Spleen (tissue), 7 donors: Measurements from ENCODE around the gene FBN2.

Experiments used
- POLR2A ChIP-seq, 3 donors: fragments of 450-650 bp; IDR thresholded peaks; one replicate each; pipeline ENCODE4 v1.5.1; 2017; ENCODE audit warnings: antibody characterized with exemption in 3 of 3, mild to moderate bottlenecking in 1 of 3
- TF ChIP-seq, protein P1 (sequence below), 11 experiments: fragments of 200-600 bp in 7 of 11; fragments of 450-650 bp in 4 of 11; sonication (generic) in 4 of 11; IDR thresholded peaks in 8 of 11; conservative IDR thresholded peaks in 3 of 11; 1 replicate in 7 of 11; 2 replicates in 4 of 11; pipeline versions ENCODE4 v1.4.0 to v1.8.0; 2016 to 2021; ENCODE audit warnings: antibody characterized with exemption in 11 of 11, inconsistent platforms in 4 of 11, mild to moderate bottlenecking in 1 of 11
- donor health status: DM: no; HTN: no; CAD: no; lungs with moderate emphysema.
- donor health status: DM: no; HTN: no; CAD: no.
- donor health status: DM: no; HTN: no; CAD: no.

DNA sequence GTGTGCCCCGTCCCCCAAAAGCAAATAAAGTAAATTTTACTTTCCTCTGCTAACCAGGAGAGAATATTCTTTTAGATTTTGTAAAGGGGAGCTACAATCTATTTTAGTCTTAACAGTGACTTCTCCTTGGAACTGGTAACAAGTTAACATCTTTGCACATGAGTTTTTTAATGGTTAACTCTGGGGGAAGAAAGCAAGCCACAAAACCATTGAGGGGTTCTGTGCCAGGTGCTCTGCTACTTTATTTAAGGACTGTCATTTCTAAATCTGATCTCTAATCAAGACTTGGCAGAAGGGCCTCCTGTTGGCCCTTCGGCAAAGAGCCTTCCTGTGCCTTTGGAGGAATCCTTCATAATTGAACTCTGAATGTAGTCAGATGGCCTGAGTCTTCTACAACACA, 301.0 kb downstream of the FBN2 start:
- TF ChIP-seq, protein P1, sequence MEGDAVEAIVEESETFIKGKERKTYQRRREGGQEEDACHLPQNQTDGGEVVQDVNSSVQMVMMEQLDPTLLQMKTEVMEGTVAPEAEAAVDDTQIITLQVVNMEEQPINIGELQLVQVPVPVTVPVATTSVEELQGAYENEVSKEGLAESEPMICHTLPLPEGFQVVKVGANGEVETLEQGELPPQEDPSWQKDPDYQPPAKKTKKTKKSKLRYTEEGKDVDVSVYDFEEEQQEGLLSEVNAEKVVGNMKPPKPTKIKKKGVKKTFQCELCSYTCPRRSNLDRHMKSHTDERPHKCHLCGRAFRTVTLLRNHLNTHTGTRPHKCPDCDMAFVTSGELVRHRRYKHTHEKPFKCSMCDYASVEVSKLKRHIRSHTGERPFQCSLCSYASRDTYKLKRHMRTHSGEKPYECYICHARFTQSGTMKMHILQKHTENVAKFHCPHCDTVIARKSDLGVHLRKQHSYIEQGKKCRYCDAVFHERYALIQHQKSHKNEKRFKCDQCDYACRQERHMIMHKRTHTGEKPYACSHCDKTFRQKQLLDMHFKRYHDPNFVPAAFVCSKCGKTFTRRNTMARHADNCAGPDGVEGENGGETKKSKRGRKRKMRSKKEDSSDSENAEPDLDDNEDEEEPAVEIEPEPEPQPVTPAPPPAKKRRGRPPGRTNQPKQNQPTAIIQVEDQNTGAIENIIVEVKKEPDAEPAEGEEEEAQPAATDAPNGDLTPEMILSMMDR (IDR thresholded peaks at IDR 0.05 in 8 of 11, conservative IDR thresholded peaks at IDR 0.05 in 3 of 11) = no peak
- TF ChIP-seq POLR2A (IDR thresholded peaks at IDR 0.05) = no peak
